Tibial nerve (tissue), 4 donors: ENCODE data around the gene GREM2. TPM values are rescaled to one million over a fixed set of nuclear protein-coding genes. Genes with fewer than 3 reads are reported as not detected.

Experiments used
- DNase-seq, 2 donors: peaks; one replicate each; pipeline ENCODE4 v3.0.0-alpha.2; 2019; ENCODE audit warnings: low spot score in 2 of 2
- H3K27ac ChIP-seq, 4 donors: fragments of 200-600 bp; sonication (generic) in 3 of 4; one replicate each; pipeline ENCODE4 v1.5.1; 2017 to 2019; ENCODE audit warnings: mild to moderate bottlenecking in 1 of 4
- H3K27me3 ChIP-seq, 2 donors: fragments of 200-600 bp; sonication (generic) in 1 of 2; one replicate each; pipeline versions ENCODE4 v1.5.1 to v1.6.0; 2017 to 2019
- H3K36me3 ChIP-seq, 3 donors: fragments of 200-600 bp; sonication (generic); one replicate each; pipeline ENCODE4 v1.5.1; 2018 to 2019
- H3K4me1 ChIP-seq, 4 donors: fragments of 200-600 bp; sonication (generic) in 3 of 4; one replicate each; pipeline ENCODE4 v1.5.1; 2017 to 2019
- H3K4me3 ChIP-seq, 4 donors: fragments of 200-600 bp; sonication (generic) in 3 of 4; one replicate each; pipeline ENCODE4 v1.5.1; 2017 to 2019; ENCODE audit warnings: mild to moderate bottlenecking in 1 of 4, moderate library complexity in 1 of 4
- H3K9me3 ChIP-seq, 4 donors: fragments of 200-600 bp; sonication (generic) in 3 of 4; one replicate each; pipeline ENCODE4 v1.5.1; 2017 to 2019
- CTCF ChIP-seq, 5 experiments: fragments of 200-600 bp in 3 of 5; fragments of 450-650 bp in 2 of 5; sonication (generic) in 3 of 5; IDR thresholded peaks; one replicate each; pipeline ENCODE4 v1.5.1; 2016 to 2019; ENCODE audit warnings: antibody characterized with exemption in 5 of 5, mild to moderate bottlenecking in 3 of 5, moderate library complexity in 2 of 5
- EP300 ChIP-seq, 2 donors: sonication (generic); formaldehyde crosslinking; IDR thresholded peaks; one replicate each; pipeline ENCODE4 v1.6.1; 2017; ENCODE audit warnings: antibody characterized with exemption in 2 of 2, mild to moderate bottlenecking in 1 of 2
- POLR2A ChIP-seq, 2 donors: fragments of 450-650 bp; IDR thresholded peaks; one replicate each; pipeline ENCODE4 v1.6.1; 2017; ENCODE audit warnings: antibody characterized with exemption in 2 of 2, mild to moderate bottlenecking in 2 of 2, moderate library complexity in 2 of 2
- WGBS, 2 donors: methylation state at CpG; one replicate each; pipeline ENCODE4 v1.1.5; 2018; 5-methylcytosine and 5-hydroxymethylcytosine counted together
- total RNA-seq, 4 donors: library from RNA; depleted of rRNA; stranded (reverse); fragments of >200 nt; gene quantifications; one replicate each; pipeline ENCODE4 v1.1.0, GENCODE V29; 2016

GREM2 gene
- total RNA-seq, 4 donors from 2014 or later: 0.21 to 0.87 (median 0.35) TPM

- Histone ChIP-seq H3K4me1 (no peaks in the 10 kb centered on the region), H3K27ac (no peak overlapping the region), H3K4me3 (no peak overlapping the region), H3K9me3 (no peaks in the 10 kb centered on the region), H3K27me3 (no peaks in the 10 kb centered on the region), H3K36me3 (no peaks in the 10 kb centered on the region)
- no peak for DNase-seq
- 46 to 54% methylated on average over 6 of the region's 6 CpGs for WGBS, 2 donors
- no peak for TF ChIP-seq EP300 (IDR thresholded peaks at IDR 0.05)
- TF ChIP-seq POLR2A (IDR thresholded peaks at IDR 0.05): no peak
- TF ChIP-seq CTCF (IDR thresholded peaks at IDR 0.05): no peak
Observed at GRCh38 chr1:240465531-240465940, 146.4 kb downstream of the GREM2 start.

GRCh38 chr1:240464099-240464498 lies 147.9 kb downstream of the GREM2 start:
- 81 to 83% methylated on average over 2 of the region's 2 CpGs for WGBS, 2 donors
- no peaks in the 10 kb centered on the region for H3K36me3 ChIP-seq
- DNase-seq: no peak
- TF ChIP-seq POLR2A (IDR thresholded peaks at IDR 0.05) (no peak), EP300 (IDR thresholded peaks at IDR 0.05) (no peak), CTCF (IDR thresholded peaks at IDR 0.05) (no peak)
- no peaks in the 10 kb centered on the region for H3K27me3 ChIP-seq
- H3K9me3 ChIP-seq: no peaks in the 10 kb centered on the region
- H3K4me1 ChIP-seq: no peaks in the 10 kb centered on the region
- H3K27ac ChIP-seq: no peak overlapping the region
- H3K4me3 ChIP-seq: no peak overlapping the region

- Histone ChIP-seq H3K27ac (no peak overlapping the region), H3K27me3 (no peaks in the 10 kb centered on the region), H3K4me1 (no peaks in the 10 kb centered on the region), H3K9me3 (no peaks in the 10 kb centered on the region), H3K36me3 (no peaks in the 10 kb centered on the region), H3K4me3 (no peak overlapping the region)
- WGBS, 2 donors: 80% methylated on average over 7 of the region's 7 CpGs
- no peak for TF ChIP-seq CTCF (IDR thresholded peaks at IDR 0.05)
- TF ChIP-seq POLR2A (IDR thresholded peaks at IDR 0.05): no peak
- TF ChIP-seq EP300 (IDR thresholded peaks at IDR 0.05): no peak
- DNase-seq: no peak
Observed at GRCh38 chr1:240462766-240463395, 149.1 kb downstream of the GREM2 start.

- no peak overlapping the region for H3K4me3 ChIP-seq
- H3K4me1 ChIP-seq: no peaks in the 10 kb centered on the region
- no peaks in the 10 kb centered on the region for H3K27me3 ChIP-seq
- H3K36me3 ChIP-seq: no peaks in the 10 kb centered on the region
- TF ChIP-seq CTCF (IDR thresholded peaks at IDR 0.05): no peak
- TF ChIP-seq EP300 (IDR thresholded peaks at IDR 0.05): no peak
- no peak for TF ChIP-seq POLR2A (IDR thresholded peaks at IDR 0.05)
- 55 to 69% methylated on average over 3 of the region's 3 CpGs for WGBS, 2 donors
- no peak overlapping the region for H3K27ac ChIP-seq
- no peaks in the 10 kb centered on the region for H3K9me3 ChIP-seq
- no peak for DNase-seq
Observed at GRCh38 chr1:240462277-240462676, 149.7 kb downstream of the GREM2 start.

- WGBS, 2 donors: 95 to 98% methylated on average over 5 of the region's 5 CpGs
- Histone ChIP-seq H3K27me3 (no peaks in the 10 kb centered on the region), H3K9me3 (no peaks in the 10 kb centered on the region), H3K36me3 (no peaks in the 10 kb centered on the region), H3K27ac (no peak overlapping the region), H3K4me3 (no peak overlapping the region), H3K4me1 (no peaks in the 10 kb centered on the region)
- TF ChIP-seq EP300 (IDR thresholded peaks at IDR 0.05) (no peak), POLR2A (IDR thresholded peaks at IDR 0.05) (no peak), CTCF (IDR thresholded peaks at IDR 0.05) (no peak)
- no peak for DNase-seq
Observed at GRCh38 chr1:240457203-240457602, 154.8 kb downstream of the GREM2 start.
